Measurements from ENCODE around the gene CKB. TPM values are rescaled to one million over a fixed set of nuclear protein-coding genes. Genes with fewer than 3 reads are reported as not detected.

Gene CKB
- total and polyA plus RNA-seq, 9 of the 15 experiments (the other 6 are each of a cell fraction or from before 2014, with no cell fraction given), result 23.9 to 692 (median 132) TPM

GRCh38 chr14:103519043-103519836 is 3.4 kb downstream of the CKB start (continued):
- TF ChIP-seq REST (IDR thresholded peaks at IDR 0.05; ENCODE audit: borderline replicate concordance) (no peak), REST (CRISPR knock-in tag; IDR thresholded peaks at IDR 0.05; ENCODE audit: low read depth) (no peak; the same call in 1 of the 2 replicates), POLR2AphosphoS5 (IDR thresholded peaks at IDR 0.05; ENCODE audit: control insufficient read depth, insufficient read depth, low read depth, low read length) (peak; percentile 49), BMI1 (IDR thresholded peaks at IDR 0.05; ENCODE audit: low read length) (no peak), SMC3 (conservative IDR thresholded peaks at IDR 0.05; ENCODE audit: insufficient read depth, low read depth, low read length) (no peak), POLR2G (IDR thresholded peaks at IDR 0.05; ENCODE audit: low read depth, low read length) (peak; percentile 8; the same call in 1 of the 2 replicates), ELF4 (CRISPR knock-in tag; IDR thresholded peaks at IDR 0.05) (0 out of 2 replicates have a peak, but pooled peaks have one; percentile 12), EP300 (IDR thresholded peaks at IDR 0.05; ENCODE audit: low read length) (peak; percentile 33; the same call in 1 of the 2 replicates), CEBPB (tag; IDR thresholded peaks at IDR 0.05) (no peak), POLR2A (conservative IDR thresholded peaks at IDR 0.05) (peak; percentile 58; the same call in 1 of the 2 replicates), CEBPZ (IDR thresholded peaks at IDR 0.05; ENCODE audit: borderline replicate concordance, low read depth, low read length) (no peak), MLX (CRISPR knock-in tag; conservative IDR thresholded peaks at IDR 0.05) (no peak), CREB3 (tag; conservative IDR thresholded peaks at IDR 0.05; ENCODE audit: low read depth) (no peak), NR2F6 (CRISPR knock-in tag; IDR thresholded peaks at IDR 0.05) (no peak)
